Kidney (tissue), 14 donors: ENCODE data around the gene SLC28A1. TPM values are rescaled to one million over a fixed set of nuclear protein-coding genes. Genes with fewer than 3 reads are reported as not detected.

ENCODE experiments used
- DNase-seq, 5 donors: peaks; one replicate each; pipeline ENCODE4 v3.0.0-alpha.2; 2013 to 2020
- FAIRE-seq: peaks from 2 replicates; lab custom pipeline; 2012; peaks lifted over from hg19 to GRCh38; lab: Jason Lieb, UNC
- H3K27ac ChIP-seq, 2 donors: one replicate each; pipeline ENCODE4 v1.7.0; 2013; ENCODE audit warnings: low read depth in 2 of 2, low read length in 2 of 2, inconsistent platforms in 1 of 2
- H3K27me3 ChIP-seq: one replicate; pipeline ENCODE4 v1.7.1; 2013; ENCODE audit warnings: low read length, inconsistent platforms; ENCODE audit not compliant: control insufficient read depth, insufficient read depth
- H3K36me3 ChIP-seq, 3 donors: one replicate each; pipeline versions ENCODE4 v1.7.0 to v1.7.1; 2013; ENCODE audit warnings: low read length in 3 of 3, control low read depth in 1 of 3, inconsistent platforms in 1 of 3; ENCODE audit not compliant: insufficient read depth in 3 of 3, control insufficient read depth in 2 of 3
- H3K4me1 ChIP-seq, 3 donors: one replicate each; pipeline versions ENCODE4 v1.7.0 to v1.7.1; 2013; ENCODE audit warnings: low read length in 3 of 3, inconsistent platforms in 1 of 3, low read depth in 1 of 3; ENCODE audit not compliant: control insufficient read depth in 2 of 3, insufficient read depth in 2 of 3
- H3K4me3 ChIP-seq, 3 donors: one replicate each; pipeline versions ENCODE4 v1.7.0 to v1.8.1; 2013; ENCODE audit warnings: low read length in 3 of 3, control low read depth in 1 of 3, inconsistent platforms in 1 of 3
- H3K9ac ChIP-seq, 3 donors: one replicate each; pipeline versions ENCODE4 v1.7.0 to v1.7.1; 2013; ENCODE audit warnings: low read length in 3 of 3, control low read depth in 1 of 3, inconsistent platforms in 1 of 3
- H3K9me3 ChIP-seq, 3 donors: one replicate each; pipeline versions ENCODE4 v1.7.0 to v1.7.1; 2013; ENCODE audit warnings: low read length in 3 of 3, control low read depth in 1 of 3, inconsistent platforms in 1 of 3; ENCODE audit not compliant: control insufficient read depth in 2 of 3, insufficient read depth in 1 of 3
- CTCF ChIP-seq: IDR thresholded peaks from 3 replicates; pipeline ENCODE4 v1.5.1; 2012; ENCODE audit warnings: mild to moderate bottlenecking, moderate library complexity, borderline replicate concordance; ENCODE audit not compliant: insufficient read depth; ENCODE audit errors: extremely low read depth
- intact Hi-C: fragments of 100-400 bp; cut with DNase I; formaldehyde crosslinking; loops from one replicate; pipeline ENCODE4 v1.11.1; 2022
- polyA plus RNA-seq: library from polyadenylated mRNA; stranded (reverse); fragments of 350-450 nt; fragmentation: Illumina TruSeq; extraction: RNeasy Lipid Tissue Mini Kit (QIAGEN cat#74804); gene quantifications from one replicate; pipeline ENCODE4 v1.2.3, GENCODE V29; 2014; ENCODE audit warnings: low read depth, low replicate concordance; ENCODE audit not compliant: insufficient read depth
- total RNA-seq: library from RNA; stranded (reverse); fragmentation: NEBNext Ultra II Directional; extraction: Animal tissue kit (Norgen Biotek cat#: 25700); gene quantifications from one replicate; pipeline ENCODE4 v1.2.1, GENCODE V29; 2021
- donor health status: control.
- donor health status: control.
- donor health status: control.
- donor health status: control.
- donor health status: control.
- donor health status: DM: yes; HTN: yes; CAD: no.
- donor health status: Normal renal cell carcinoma (clear cell type).

SLC28A1 gene
- total and polyA plus RNA-seq, 2 donors from 2014 or later = 12.8 to 51.2 TPM

GRCh38 chr15:84911879-84912660, 27.6 kb downstream of the SLC28A1 start:
- FAIRE-seq (peak; percentile 70), DNase-seq (peak in 2 of 5 donors; percentile 70 to 97)
- peak overlapping the region; percentile 86 to 93 for H3K27ac ChIP-seq
- H3K9me3 ChIP-seq = no peaks in the 10 kb centered on the region
- no peaks in the 10 kb centered on the region for H3K27me3 ChIP-seq
- intact Hi-C loops = no loop called here
- H3K4me1 ChIP-seq = peaks cover 6 to 28% (median 22%) of the 10 kb centered on the region in 3 donors
- TF ChIP-seq CTCF = no peak
- H3K36me3 ChIP-seq = peaks cover 0 to 4% (median 0%) of the 10 kb centered on the region in 3 donors
- peak overlapping the region in 1 of 3 donors; percentile 27 for H3K9ac ChIP-seq
- no peak overlapping the region for H3K4me3 ChIP-seq

- intact Hi-C loops = no loop called here
- Histone ChIP-seq H3K4me3 (no peak overlapping the region), H3K27ac (peak overlapping the region; percentile 81 to 93)
Measured at GRCh38 chr15:84913360-84913723, 28.9 kb downstream of the SLC28A1 start.

GRCh38 chr15:84914351-84914750, 29.9 kb downstream of the SLC28A1 start:
- Histone ChIP-seq H3K36me3 (no peaks in the 10 kb centered on the region), H3K4me1 (peaks cover 6 to 28% (median 22%) of the 10 kb centered on the region in 3 donors), H3K9ac (peak overlapping the region in 1 of 3 donors; percentile 22), H3K4me3 (no peak overlapping the region), H3K27me3 (no peaks in the 10 kb centered on the region), H3K9me3 (no peaks in the 10 kb centered on the region), H3K27ac (peak overlapping the region; percentile 33 to 56)
- FAIRE-seq (no peak), DNase-seq (no peak)
- TF ChIP-seq CTCF = no peak
- intact Hi-C loops = no loop called here

More at GRCh38 chr15:84913360-84913723, 28.9 kb downstream of the SLC28A1 start:
- Histone ChIP-seq H3K36me3 (no peaks in the 10 kb centered on the region), H3K4me1 (peaks cover 6 to 28% (median 22%) of the 10 kb centered on the region in 3 donors), H3K9ac (no peak overlapping the region), H3K9me3 (no peaks in the 10 kb centered on the region), H3K27me3 (no peaks in the 10 kb centered on the region)
- DNase-seq (no peak), FAIRE-seq (no peak)
- no peak for TF ChIP-seq CTCF
